Kidney glomerular epithelial cell (primary cell): ENCODE data around the gene SDCCAG8.
"Not testable (repeated sequence)": the region's sequence is repeated elsewhere in the genome, so short reads cannot be mapped to it uniquely, and the experiment has no call there.

Source experiments
- DNase-seq: peaks from one replicate; lab custom pipeline; 2025; lab: John Stamatoyannopoulos, UW

Gene SDCCAG8

GRCh38 chr1:243332440-243332839 is 76.6 kb downstream of the SDCCAG8 start:
- DNase-seq = no peak

- no peak for DNase-seq
Observed at GRCh38 chr1:243335292-243335691, 79.5 kb downstream of the SDCCAG8 start.

GRCh38 chr1:243336163-243336562 is 80.3 kb downstream of the SDCCAG8 start:
- DNase-seq = no peak

- DNase-seq = not testable (repeated sequence)
Observed at GRCh38 chr1:243338848-243339247, 83.0 kb downstream of the SDCCAG8 start.

GRCh38 chr1:243341074-243341473 is 85.2 kb downstream of the SDCCAG8 start:
- no peak for DNase-seq

- peak; percentile 52 for DNase-seq
Observed at GRCh38 chr1:243343970-243344937, 88.4 kb downstream of the SDCCAG8 start.

- peak; percentile 18 for DNase-seq
Observed at GRCh38 chr1:243345205-243345604, 89.4 kb downstream of the SDCCAG8 start.

- no peak for DNase-seq
Observed at GRCh38 chr1:243346016-243346415, 90.2 kb downstream of the SDCCAG8 start.

- no peak for DNase-seq
Observed at GRCh38 chr1:243346468-243346867, 90.6 kb downstream of the SDCCAG8 start.

GRCh38 chr1:243348331-243348730 is 92.5 kb downstream of the SDCCAG8 start:
- DNase-seq = no peak

- DNase-seq = no peak
Observed at GRCh38 chr1:243349128-243349527, 93.3 kb downstream of the SDCCAG8 start.

GRCh38 chr1:243351337-243351736 is 95.5 kb downstream of the SDCCAG8 start:
- no peak for DNase-seq

GRCh38 chr1:243354511-243355153 is 98.8 kb downstream of the SDCCAG8 start:
- DNase-seq = peak; percentile 24

GRCh38 chr1:243363832-243364231 is 108.0 kb downstream of the SDCCAG8 start:
- DNase-seq = no peak

- no peak for DNase-seq
Observed at GRCh38 chr1:243364330-243364729, 108.5 kb downstream of the SDCCAG8 start.

GRCh38 chr1:243364866-243365265 is 109.0 kb downstream of the SDCCAG8 start:
- DNase-seq = peak; percentile 56

GRCh38 chr1:243367314-243367713 is 111.5 kb downstream of the SDCCAG8 start:
- DNase-seq = no peak

GRCh38 chr1:243374412-243374811 is 118.6 kb downstream of the SDCCAG8 start:
- no peak for DNase-seq

- no peak for DNase-seq
Observed at GRCh38 chr1:243375596-243375995, 119.8 kb downstream of the SDCCAG8 start.

- no peak for DNase-seq
Observed at GRCh38 chr1:243378669-243379068, 122.8 kb downstream of the SDCCAG8 start.

- no peak for DNase-seq
Observed at GRCh38 chr1:243379208-243379607, 123.4 kb downstream of the SDCCAG8 start.

GRCh38 chr1:243379706-243380105 is 123.9 kb downstream of the SDCCAG8 start:
- no peak for DNase-seq

- DNase-seq = no peak
Observed at GRCh38 chr1:243388276-243388675, 132.4 kb downstream of the SDCCAG8 start.
